MM.1S (cell line): ENCODE measurements around the gene AMOTL1.

Experiments
- CTCF ChIP-seq: fragments of 300-600 bp; sonication (generic); IDR thresholded peaks from 2 replicates; pipeline ENCODE4 v1.5.1; 2016; ENCODE audit warnings: antibody characterized with exemption, low read length, mixed read lengths
- EZH2 ChIP-seq: fragments of 300-600 bp; sonication (generic); optimal IDR thresholded peaks from 2 replicates; pipeline ENCODE3; 2017; ENCODE audit warnings: low read depth, mild to moderate bottlenecking, antibody characterized with exemption, low read length, mixed read lengths
- EZH2phosphoT487 ChIP-seq: fragments of 300-600 bp; sonication (generic); IDR thresholded peaks from 2 replicates; pipeline ENCODE4 v1.6.1; 2018; ENCODE audit warnings: antibody characterized with exemption, low read length

GRCh38 chr11:94747146-94747545 lies 21.0 kb upstream of the AMOTL1 start:
- TF ChIP-seq EZH2phosphoT487 (no peak), EZH2 (no peak), CTCF (no peak)
